ENCODE measurements around the gene DOCK8.

The DOCK8 gene

GRCh38 chr9:270657-271237, 56.1 kb downstream of the DOCK8 start:
- ATAC-seq: no peak
- no peak for TF ChIP-seq BACH2 (CRISPR knock-in tag; IDR thresholded peaks at IDR 0.05; ENCODE audit: borderline replicate concordance)
- no peak for TF ChIP-seq ZFP30 (CRISPR knock-in tag; IDR thresholded peaks at IDR 0.05)
- TF ChIP-seq ISL1 (CRISPR knock-in tag; IDR thresholded peaks at IDR 0.05): no peak
- no peak for TF ChIP-seq PPARA (CRISPR knock-in tag; IDR thresholded peaks at IDR 0.05; ENCODE audit: borderline replicate concordance)

GRCh38 chr9:272251-273213, 57.9 kb downstream of the DOCK8 start:
- ATAC-seq: no peak
- TF ChIP-seq ISL1 (CRISPR knock-in tag; IDR thresholded peaks at IDR 0.05) (no peak), ZNF565 (CRISPR knock-in tag; conservative IDR thresholded peaks at IDR 0.05; ENCODE audit: low read depth) (no peak), SNAI2 (CRISPR knock-in tag; IDR thresholded peaks at IDR 0.05) (no peak)

GRCh38 chr9:274406-274805, 59.7 kb downstream of the DOCK8 start:
- ATAC-seq: no peak
- TF ChIP-seq PPARA (CRISPR knock-in tag; IDR thresholded peaks at IDR 0.05; ENCODE audit: borderline replicate concordance) (no peak), SNAI2 (CRISPR knock-in tag; IDR thresholded peaks at IDR 0.05) (no peak), ISL1 (CRISPR knock-in tag; IDR thresholded peaks at IDR 0.05) (no peak), ZNF565 (CRISPR knock-in tag; conservative IDR thresholded peaks at IDR 0.05; ENCODE audit: low read depth) (no peak), ARNTL (CRISPR knock-in tag; IDR thresholded peaks at IDR 0.05; ENCODE audit: borderline replicate concordance, low read depth) (no peak), TSHZ2 (CRISPR knock-in tag; IDR thresholded peaks at IDR 0.05) (no peak)

GRCh38 chr9:277601-278295, 63.1 kb downstream of the DOCK8 start:
- ATAC-seq: no peak
- no peak for TF ChIP-seq ARNTL (CRISPR knock-in tag; IDR thresholded peaks at IDR 0.05; ENCODE audit: borderline replicate concordance, low read depth)
- no peak for TF ChIP-seq OSR1 (CRISPR knock-in tag; IDR thresholded peaks at IDR 0.05)
- no peak for TF ChIP-seq GLIS3 (CRISPR knock-in tag; IDR thresholded peaks at IDR 0.05)
- TF ChIP-seq ISL1 (CRISPR knock-in tag; IDR thresholded peaks at IDR 0.05): no peak
- no peak for TF ChIP-seq TCF4 (CRISPR knock-in tag; IDR thresholded peaks at IDR 0.05; ENCODE audit: borderline replicate concordance)

GRCh38 chr9:278651-279050, 64.0 kb downstream of the DOCK8 start:
- ATAC-seq: no peak
- TF ChIP-seq CSDC2 (CRISPR knock-in tag; IDR thresholded peaks at IDR 0.05): no peak

- ATAC-seq: no peak
- no peak for TF ChIP-seq CREB5 (CRISPR knock-in tag; IDR thresholded peaks at IDR 0.05; ENCODE audit: low read depth)
- TF ChIP-seq TCF4 (CRISPR knock-in tag; IDR thresholded peaks at IDR 0.05; ENCODE audit: borderline replicate concordance): no peak
- no peak for TF ChIP-seq PPARA (CRISPR knock-in tag; IDR thresholded peaks at IDR 0.05; ENCODE audit: borderline replicate concordance)
- no peak for TF ChIP-seq ZNF565 (CRISPR knock-in tag; conservative IDR thresholded peaks at IDR 0.05; ENCODE audit: low read depth)
- TF ChIP-seq ZNF8 (CRISPR knock-in tag; IDR thresholded peaks at IDR 0.05): no peak
- TF ChIP-seq OSR1 (CRISPR knock-in tag; IDR thresholded peaks at IDR 0.05): no peak
- no peak for TF ChIP-seq GLIS3 (CRISPR knock-in tag; IDR thresholded peaks at IDR 0.05)
- no peak for TF ChIP-seq RARB (CRISPR knock-in tag; IDR thresholded peaks at IDR 0.05)
- no peak for TF ChIP-seq ARNTL (CRISPR knock-in tag; IDR thresholded peaks at IDR 0.05; ENCODE audit: borderline replicate concordance, low read depth)
- no peak for TF ChIP-seq TSHZ2 (CRISPR knock-in tag; IDR thresholded peaks at IDR 0.05)
- no peak for TF ChIP-seq ISL1 (CRISPR knock-in tag; IDR thresholded peaks at IDR 0.05)
- no peak for TF ChIP-seq POU6F1 (CRISPR knock-in tag; IDR thresholded peaks at IDR 0.05; ENCODE audit: borderline replicate concordance, low read depth)
- no peak for TF ChIP-seq ZFP3 (CRISPR knock-in tag; IDR thresholded peaks at IDR 0.05)
- no peak for TF ChIP-seq CSDC2 (CRISPR knock-in tag; IDR thresholded peaks at IDR 0.05)
- TF ChIP-seq ZFP30 (CRISPR knock-in tag; IDR thresholded peaks at IDR 0.05): no peak
- no peak for TF ChIP-seq BACH2 (CRISPR knock-in tag; IDR thresholded peaks at IDR 0.05; ENCODE audit: borderline replicate concordance)
Observed at GRCh38 chr9:279674-280073, 65.0 kb downstream of the DOCK8 start.

All from SK-N-SH treated with all-trans-retinoic acid at 6 μM for 48 hours (cell line).